ENCODE results near the gene SZT2. TPM values are rescaled to one million over a fixed set of nuclear protein-coding genes. Genes with fewer than 3 reads are reported as not detected.

The SZT2 gene
- total RNA-seq, 1 experiment from 2014 or later, result 65.3 TPM

- H3K27ac Mint-ChIP-seq (ENCODE audit: low read depth, unreplicated experiment), result no peak overlapping the region
- H3K27me3 Mint-ChIP-seq (ENCODE audit: insufficient read depth, unreplicated experiment), result no peaks in the 10 kb centered on the region
- POLR2A ChIA-PET, result interaction anchor here (0.7 to 1.4 kb wide), 2 partner anchors 7 to 20 kb away, joined by 3 to 5 read pairs; no protein-coding TSS in a partner anchor
- intact Hi-C loops (cut with micrococcal nuclease), result no loop called here
- peaks cover 42% of the 10 kb centered on the region for H3K36me3 Mint-ChIP-seq (ENCODE audit: insufficient read depth, unreplicated experiment)
- H3K4me3 Mint-ChIP-seq (ENCODE audit: unreplicated experiment), result no peak overlapping the region
- no peak for TF ChIP-seq CTCF (IDR thresholded peaks at IDR 0.05; ENCODE audit: unreplicated experiment)
- CTCF ChIA-PET, result interaction anchor here (0.8 to 2.0 kb wide), 2 partner anchors 10 to 12 kb away, joined by 3 to 7 read pairs; no protein-coding TSS in a partner anchor
- H3K9me3 Mint-ChIP-seq (ENCODE audit: unreplicated experiment), result no peaks in the 10 kb centered on the region
- BruUV-seq (replicated peaks), result no TSS peak
- peaks cover 9% of the 10 kb centered on the region for H3K4me1 Mint-ChIP-seq (ENCODE audit: insufficient read depth, unreplicated experiment)
- DNase-seq (ENCODE audit: unreplicated experiment), result no peak
These were observed 58.4 kb downstream of the SZT2 start for GRCh38 chr1:43447891-43448708.

- H3K4me1 Mint-ChIP-seq (ENCODE audit: insufficient read depth, unreplicated experiment), result peaks cover 11% of the 10 kb centered on the region
- no peaks in the 10 kb centered on the region for H3K9me3 Mint-ChIP-seq (ENCODE audit: unreplicated experiment)
- no peak overlapping the region for H3K27ac Mint-ChIP-seq (ENCODE audit: low read depth, unreplicated experiment)
- no peak for DNase-seq (ENCODE audit: unreplicated experiment)
- ChIA-PET POLR2A (interaction anchor here (0.5 to 1.4 kb wide), 2 partner anchors 9 to 1678 kb away, joined by 3 to 5 read pairs; no protein-coding TSS in a partner anchor), CTCF (no interaction called here)
- TF ChIP-seq CTCF (IDR thresholded peaks at IDR 0.05; ENCODE audit: unreplicated experiment), result no peak
- no peak overlapping the region for H3K4me3 Mint-ChIP-seq (ENCODE audit: unreplicated experiment)
- peaks cover 45% of the 10 kb centered on the region for H3K36me3 Mint-ChIP-seq (ENCODE audit: insufficient read depth, unreplicated experiment)
- BruUV-seq (replicated peaks), result no TSS peak
- no peaks in the 10 kb centered on the region for H3K27me3 Mint-ChIP-seq (ENCODE audit: insufficient read depth, unreplicated experiment)
- intact Hi-C loops (cut with micrococcal nuclease), result no loop called here
These were observed 59.4 kb downstream of the SZT2 start for GRCh38 chr1:43448955-43449707.

- Mint-ChIP-seq H3K27me3 (ENCODE audit: insufficient read depth, unreplicated experiment) (no peaks in the 10 kb centered on the region), H3K27ac (ENCODE audit: low read depth, unreplicated experiment) (no peak overlapping the region), H3K9me3 (ENCODE audit: unreplicated experiment) (no peaks in the 10 kb centered on the region), H3K4me3 (ENCODE audit: unreplicated experiment) (no peak overlapping the region), H3K4me1 (ENCODE audit: insufficient read depth, unreplicated experiment) (peaks cover 16% of the 10 kb centered on the region), H3K36me3 (ENCODE audit: insufficient read depth, unreplicated experiment) (peaks cover 43% of the 10 kb centered on the region)
- no TSS peak for BruUV-seq (replicated peaks)
- intact Hi-C loops (cut with micrococcal nuclease), result no loop called here
- ChIA-PET POLR2A (interaction anchor here (0.5 to 1.4 kb wide), 2 partner anchors 9 to 1678 kb away, joined by 3 to 5 read pairs; no protein-coding TSS in a partner anchor), CTCF (no interaction called here)
- no peak for DNase-seq (ENCODE audit: unreplicated experiment)
- TF ChIP-seq CTCF (IDR thresholded peaks at IDR 0.05; ENCODE audit: unreplicated experiment), result no peak
These were observed 60.0 kb downstream of the SZT2 start for GRCh38 chr1:43449708-43450069.

GRCh38 chr1:43450251-43450941 is 60.7 kb downstream of the SZT2 start:
- H3K36me3 Mint-ChIP-seq (ENCODE audit: insufficient read depth, unreplicated experiment), result peaks cover 43% of the 10 kb centered on the region
- no peaks in the 10 kb centered on the region for H3K9me3 Mint-ChIP-seq (ENCODE audit: unreplicated experiment)
- no peaks in the 10 kb centered on the region for H3K27me3 Mint-ChIP-seq (ENCODE audit: insufficient read depth, unreplicated experiment)
- no peak overlapping the region for H3K4me3 Mint-ChIP-seq (ENCODE audit: unreplicated experiment)
- H3K27ac Mint-ChIP-seq (ENCODE audit: low read depth, unreplicated experiment), result no peak overlapping the region
- TF ChIP-seq CTCF (IDR thresholded peaks at IDR 0.05; ENCODE audit: unreplicated experiment), result no peak
- CTCF ChIA-PET, result interaction anchor here (0.6 kb wide), 1 partner anchor 216 kb away, joined by 3 read pairs; no protein-coding TSS in a partner anchor
- BruUV-seq (replicated peaks), result no TSS peak
- intact Hi-C loops (cut with micrococcal nuclease), result no loop called here
- POLR2A ChIA-PET, result no interaction called here
- no peak for DNase-seq (ENCODE audit: unreplicated experiment)
- H3K4me1 Mint-ChIP-seq (ENCODE audit: insufficient read depth, unreplicated experiment), result peaks cover 16% of the 10 kb centered on the region

Data from MCF 10A (cell line).